HT1080 (cell line): Measurements from ENCODE around the gene TMTC2. TPM values are rescaled to one million over a fixed set of nuclear protein-coding genes. Genes with fewer than 3 reads are reported as not detected.

Experiments used
- DNase-seq: peaks from one replicate; pipeline ENCODE4 v3.0.0-alpha.2; 2015; ENCODE audit warnings: low read depth
- small RNA-seq: library from RNA; depleted of rRNA; stranded (forward); fragments of <200 nt; gene quantifications from one replicate; pipeline ENCODE3, GENCODE V24; 2014
- total RNA-seq: library from RNA; depleted of rRNA; stranded (reverse); fragments of >200 nt; shearing (Covaris generic); gene quantifications from 2 replicates; pipeline ENCODE4 v1.2.3, GENCODE V29; 2014

The TMTC2 gene
- total RNA-seq, 1 experiment from 2014 or later = 1.7 TPM

DNA sequence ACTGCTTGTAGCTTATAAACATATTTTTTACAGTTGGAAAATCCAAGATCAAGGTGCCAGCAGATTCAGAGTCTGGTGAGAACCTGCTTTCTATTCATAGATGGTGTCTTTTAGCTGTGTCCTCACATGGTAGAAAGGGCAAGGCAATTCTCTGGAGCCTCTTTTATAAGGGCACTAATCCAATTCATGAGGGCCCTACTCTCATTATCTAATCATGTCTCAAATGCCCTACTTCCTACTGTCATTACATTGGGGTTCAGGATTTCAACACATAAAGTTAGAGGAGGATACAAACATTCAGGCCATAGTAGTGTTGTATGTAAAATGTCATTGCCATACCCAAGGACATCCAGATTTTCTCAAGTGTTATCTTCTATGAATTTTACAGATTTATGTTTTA lies 496.4 kb downstream of the TMTC2 start:
- no peak for DNase-seq

Small RNAs within 50 kb of the gene (small RNA-seq; reads per million reads assigned to genes)
- gene RNU6-977P = not detected
